Thyroid gland (tissue), 4 donors: ENCODE data around the gene KRT12.

Experiments used
- POLR2A ChIP-seq, 2 donors: fragments of 450-650 bp; IDR thresholded peaks; one replicate each; pipeline ENCODE4 v1.6.1; 2017; ENCODE audit warnings: antibody characterized with exemption in 2 of 2, mild to moderate bottlenecking in 2 of 2, moderate library complexity in 1 of 2
- TF ChIP-seq, protein P1 (sequence below), 6 experiments: fragments of 200-600 bp in 3 of 6; fragments of 450-650 bp in 3 of 6; sonication (generic) in 3 of 6; IDR thresholded peaks; one replicate each; pipeline ENCODE4 v1.5.1; 2016 to 2019; ENCODE audit warnings: antibody characterized with exemption in 6 of 6, mild to moderate bottlenecking in 2 of 6, inconsistent platforms in 1 of 6, moderate library complexity in 1 of 6

DNA sequence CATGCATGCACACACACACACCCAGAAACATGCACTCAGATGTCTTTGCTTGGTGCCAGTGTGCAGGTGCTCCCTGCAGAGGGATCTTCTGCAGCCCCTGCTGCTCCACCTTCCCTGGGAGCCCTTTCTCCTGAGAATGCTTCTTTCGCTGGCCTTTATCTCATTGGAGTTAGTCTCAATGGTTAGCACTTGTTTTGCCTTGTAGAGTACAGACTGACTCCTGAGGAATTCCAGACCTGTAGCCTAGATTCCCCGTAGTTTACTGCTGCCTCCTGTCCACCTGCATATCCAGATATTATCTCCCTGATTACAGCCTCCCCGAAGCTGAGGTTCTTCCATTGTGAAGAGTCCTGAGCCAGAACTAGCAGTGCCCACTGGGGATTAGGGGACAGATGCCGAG is 3.1 kb upstream of the KRT12 start:
- TF ChIP-seq POLR2A (IDR thresholded peaks at IDR 0.05) = no peak
- TF ChIP-seq, protein P1, sequence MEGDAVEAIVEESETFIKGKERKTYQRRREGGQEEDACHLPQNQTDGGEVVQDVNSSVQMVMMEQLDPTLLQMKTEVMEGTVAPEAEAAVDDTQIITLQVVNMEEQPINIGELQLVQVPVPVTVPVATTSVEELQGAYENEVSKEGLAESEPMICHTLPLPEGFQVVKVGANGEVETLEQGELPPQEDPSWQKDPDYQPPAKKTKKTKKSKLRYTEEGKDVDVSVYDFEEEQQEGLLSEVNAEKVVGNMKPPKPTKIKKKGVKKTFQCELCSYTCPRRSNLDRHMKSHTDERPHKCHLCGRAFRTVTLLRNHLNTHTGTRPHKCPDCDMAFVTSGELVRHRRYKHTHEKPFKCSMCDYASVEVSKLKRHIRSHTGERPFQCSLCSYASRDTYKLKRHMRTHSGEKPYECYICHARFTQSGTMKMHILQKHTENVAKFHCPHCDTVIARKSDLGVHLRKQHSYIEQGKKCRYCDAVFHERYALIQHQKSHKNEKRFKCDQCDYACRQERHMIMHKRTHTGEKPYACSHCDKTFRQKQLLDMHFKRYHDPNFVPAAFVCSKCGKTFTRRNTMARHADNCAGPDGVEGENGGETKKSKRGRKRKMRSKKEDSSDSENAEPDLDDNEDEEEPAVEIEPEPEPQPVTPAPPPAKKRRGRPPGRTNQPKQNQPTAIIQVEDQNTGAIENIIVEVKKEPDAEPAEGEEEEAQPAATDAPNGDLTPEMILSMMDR (IDR thresholded peaks at IDR 0.05) = no peak
